ENCODE measurements around the gene SEC24D.

The SEC24D gene

GRCh38 chr4:118740869-118741268, 95.1 kb downstream of the SEC24D start:
- TF ChIP-seq HDGF (IDR thresholded peaks at IDR 0.05; ENCODE audit: borderline replicate concordance) (no peak), FOXA1 (IDR thresholded peaks at IDR 0.05) (no peak)
- ChIA-PET CTCF (interaction anchor here (1.2 kb wide), 1 partner anchor 228 kb away, joined by 3 read pairs; no protein-coding TSS in a partner anchor), POLR2A (no interaction called here)
- no peak for DNase-seq (ENCODE audit: extremely low spot score)

- ChIA-PET POLR2A (no interaction called here), CTCF (no interaction called here)
- TF ChIP-seq ARNT (IDR thresholded peaks at IDR 0.05) (no peak), TARDBP (IDR thresholded peaks at IDR 0.05) (no peak), ZNF384 (IDR thresholded peaks at IDR 0.05) (no peak), SUZ12 (IDR thresholded peaks at IDR 0.05) (no peak), HDGF (IDR thresholded peaks at IDR 0.05; ENCODE audit: borderline replicate concordance) (no peak), FOXK2 (IDR thresholded peaks at IDR 0.05) (no peak), SP1 (IDR thresholded peaks at IDR 0.05) (no peak), NFRKB (IDR thresholded peaks at IDR 0.05) (no peak), CTBP1 (IDR thresholded peaks at IDR 0.05; ENCODE audit: borderline replicate concordance) (no peak), BHLHE40 (IDR thresholded peaks at IDR 0.05; ENCODE audit: borderline replicate concordance) (no peak), LEF1 (IDR thresholded peaks at IDR 0.05; ENCODE audit: borderline replicate concordance) (no peak), FOXA1 (IDR thresholded peaks at IDR 0.05) (no peak), ELF4 (IDR thresholded peaks at IDR 0.05) (no peak), L3MBTL2 (conservative IDR thresholded peaks at IDR 0.05) (no peak), FOXM1 (IDR thresholded peaks at IDR 0.05; ENCODE audit: borderline replicate concordance) (no peak)
- TF ChIP-seq, protein P1, sequence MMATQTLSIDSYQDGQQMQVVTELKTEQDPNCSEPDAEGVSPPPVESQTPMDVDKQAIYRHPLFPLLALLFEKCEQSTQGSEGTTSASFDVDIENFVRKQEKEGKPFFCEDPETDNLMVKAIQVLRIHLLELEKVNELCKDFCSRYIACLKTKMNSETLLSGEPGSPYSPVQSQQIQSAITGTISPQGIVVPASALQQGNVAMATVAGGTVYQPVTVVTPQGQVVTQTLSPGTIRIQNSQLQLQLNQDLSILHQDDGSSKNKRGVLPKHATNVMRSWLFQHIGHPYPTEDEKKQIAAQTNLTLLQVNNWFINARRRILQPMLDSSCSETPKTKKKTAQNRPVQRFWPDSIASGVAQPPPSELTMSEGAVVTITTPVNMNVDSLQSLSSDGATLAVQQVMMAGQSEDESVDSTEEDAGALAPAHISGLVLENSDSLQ (IDR thresholded peaks at IDR 0.05) = no peak
- no peak for DNase-seq (ENCODE audit: extremely low spot score)
Measured at GRCh38 chr4:118739022-118739713, 96.8 kb downstream of the SEC24D start.

GRCh38 chr4:118738090-118738489, 97.8 kb downstream of the SEC24D start:
- ChIA-PET CTCF (no interaction called here), POLR2A (no interaction called here)
- TF ChIP-seq, protein P1 (IDR thresholded peaks at IDR 0.05) = no peak
- TF ChIP-seq ARNT (IDR thresholded peaks at IDR 0.05) (no peak), LEF1 (IDR thresholded peaks at IDR 0.05; ENCODE audit: borderline replicate concordance) (no peak), TARDBP (IDR thresholded peaks at IDR 0.05) (no peak), ZNF384 (IDR thresholded peaks at IDR 0.05) (no peak), L3MBTL2 (conservative IDR thresholded peaks at IDR 0.05) (no peak), NFRKB (IDR thresholded peaks at IDR 0.05) (no peak), CTBP1 (IDR thresholded peaks at IDR 0.05; ENCODE audit: borderline replicate concordance) (no peak), SUZ12 (IDR thresholded peaks at IDR 0.05) (no peak), FOXA1 (IDR thresholded peaks at IDR 0.05) (no peak), SP1 (IDR thresholded peaks at IDR 0.05) (no peak), FOXM1 (IDR thresholded peaks at IDR 0.05; ENCODE audit: borderline replicate concordance) (no peak), HDGF (IDR thresholded peaks at IDR 0.05; ENCODE audit: borderline replicate concordance) (no peak), ELF4 (IDR thresholded peaks at IDR 0.05) (no peak), BHLHE40 (IDR thresholded peaks at IDR 0.05; ENCODE audit: borderline replicate concordance) (no peak)
- no peak for DNase-seq (ENCODE audit: extremely low spot score)

GRCh38 chr4:118736900-118737299, 99.0 kb downstream of the SEC24D start:
- DNase-seq (ENCODE audit: extremely low spot score) = no peak
- ChIA-PET CTCF (no interaction called here), POLR2A (no interaction called here)
- no peak for TF ChIP-seq NFRKB (IDR thresholded peaks at IDR 0.05)
- no peak for TF ChIP-seq L3MBTL2 (conservative IDR thresholded peaks at IDR 0.05)
- no peak for TF ChIP-seq BHLHE40 (IDR thresholded peaks at IDR 0.05; ENCODE audit: borderline replicate concordance)
- no peak for TF ChIP-seq HDGF (IDR thresholded peaks at IDR 0.05; ENCODE audit: borderline replicate concordance)
- TF ChIP-seq ZNF384 (IDR thresholded peaks at IDR 0.05) = no peak
- TF ChIP-seq SUZ12 (IDR thresholded peaks at IDR 0.05) = no peak
- no peak for TF ChIP-seq FOXK2 (IDR thresholded peaks at IDR 0.05)
- TF ChIP-seq ELF4 (IDR thresholded peaks at IDR 0.05) = no peak
- TF ChIP-seq SP1 (IDR thresholded peaks at IDR 0.05) = no peak
- TF ChIP-seq, protein P1 (IDR thresholded peaks at IDR 0.05) = no peak
- no peak for TF ChIP-seq FOXM1 (IDR thresholded peaks at IDR 0.05; ENCODE audit: borderline replicate concordance)
- TF ChIP-seq ARNT (IDR thresholded peaks at IDR 0.05) = no peak
- TF ChIP-seq TARDBP (IDR thresholded peaks at IDR 0.05) = no peak
- TF ChIP-seq LEF1 (IDR thresholded peaks at IDR 0.05; ENCODE audit: borderline replicate concordance) = no peak
- no peak for TF ChIP-seq CTBP1 (IDR thresholded peaks at IDR 0.05; ENCODE audit: borderline replicate concordance)
- TF ChIP-seq FOXA1 (IDR thresholded peaks at IDR 0.05) = no peak

- CTCF ChIA-PET = no interaction called here
- POLR2A ChIA-PET = no interaction called here
- no peak for DNase-seq (ENCODE audit: extremely low spot score)
- no peak for TF ChIP-seq SP1 (IDR thresholded peaks at IDR 0.05)
- no peak for TF ChIP-seq FOXM1 (IDR thresholded peaks at IDR 0.05; ENCODE audit: borderline replicate concordance)
- no peak for TF ChIP-seq FOXA1 (IDR thresholded peaks at IDR 0.05)
- TF ChIP-seq ARNT (IDR thresholded peaks at IDR 0.05) = no peak
- TF ChIP-seq CTBP1 (IDR thresholded peaks at IDR 0.05; ENCODE audit: borderline replicate concordance) = no peak
- no peak for TF ChIP-seq L3MBTL2 (conservative IDR thresholded peaks at IDR 0.05)
- no peak for TF ChIP-seq ELF4 (IDR thresholded peaks at IDR 0.05)
- TF ChIP-seq, protein P1 (IDR thresholded peaks at IDR 0.05) = no peak
- no peak for TF ChIP-seq FOXK2 (IDR thresholded peaks at IDR 0.05)
- TF ChIP-seq BHLHE40 (IDR thresholded peaks at IDR 0.05; ENCODE audit: borderline replicate concordance) = no peak
- TF ChIP-seq LEF1 (IDR thresholded peaks at IDR 0.05; ENCODE audit: borderline replicate concordance) = no peak
Measured at GRCh38 chr4:118734491-118735205, 101.3 kb downstream of the SEC24D start.
